DOHH2 (cell line): ENCODE measurements around the gene STOML3.

ENCODE experiments used
- CTCF ChIP-seq: fragments of 200-600 bp; sonication (generic); IDR thresholded peaks from one replicate; pipeline ENCODE4 v1.5.1; 2014; ENCODE audit warnings: antibody characterized with exemption, mild to moderate bottlenecking, low read depth, low read length; ENCODE audit not compliant: poor library complexity, severe bottlenecking
- EZH2phosphoT487 ChIP-seq: fragments of 200-600 bp; sonication (generic); IDR thresholded peaks from 2 replicates; pipeline ENCODE4 v1.6.1; 2017; ENCODE audit warnings: borderline replicate concordance, mild to moderate bottlenecking, antibody characterized with exemption, low read length, moderate library complexity, mixed read lengths

DNA sequence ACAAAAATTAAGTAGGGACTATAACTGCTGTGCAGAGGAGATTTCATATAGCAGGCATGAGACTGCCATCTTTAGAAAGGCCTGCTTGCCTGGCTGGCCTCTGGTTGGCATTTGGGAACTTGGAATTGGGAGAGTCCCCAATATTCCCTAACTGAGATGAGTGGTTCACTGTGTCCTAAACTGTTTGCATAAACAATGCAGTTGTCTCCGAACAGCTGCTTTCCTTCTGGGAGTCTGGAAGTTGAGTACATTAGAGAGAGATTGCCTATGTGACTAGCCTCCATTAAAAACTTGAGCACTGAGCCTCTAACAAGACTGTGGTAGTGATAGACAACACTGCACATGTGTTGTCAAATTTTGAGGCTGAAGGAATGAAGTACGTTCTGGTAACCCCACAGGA, 47.4 kb downstream of the STOML3 start:
- TF ChIP-seq CTCF (no peak), EZH2phosphoT487 (no peak)
